Hematopoietic multipotent progenitor cell treated with erythropoietin and hydrocortisone succinate and interleukin-3 and kit ligand, for 17 days (in vitro differentiated cells): ENCODE results near the gene NAPG.
"Not testable (repeated sequence)": the region's sequence is repeated elsewhere in the genome, so short reads cannot be mapped to it uniquely, and the experiment has no call there.

Experiments
- DNase-seq: peaks from one replicate; pipeline ENCODE4 v3.0.0-alpha.2; 2015; ENCODE audit warnings: low spot score

Gene NAPG

GRCh38 chr18:10580215-10580614, 54.4 kb downstream of the NAPG start:
- DNase-seq, result no peak

GRCh38 chr18:10585260-10585659, 59.4 kb downstream of the NAPG start:
- no peak for DNase-seq

- DNase-seq, result no peak
Measured at GRCh38 chr18:10588975-10589374, 63.1 kb downstream of the NAPG start.

GRCh38 chr18:10590412-10590811, 64.6 kb downstream of the NAPG start:
- DNase-seq, result no peak

GRCh38 chr18:10591896-10592295, 66.1 kb downstream of the NAPG start:
- DNase-seq, result no peak

- DNase-seq, result not testable (repeated sequence)
Measured at GRCh38 chr18:10593366-10594022, 67.7 kb downstream of the NAPG start.

- DNase-seq, result not testable (repeated sequence)
Measured at GRCh38 chr18:10595917-10596316, 70.1 kb downstream of the NAPG start.

- DNase-seq, result not testable (repeated sequence)
Measured at GRCh38 chr18:10597695-10598094, 71.9 kb downstream of the NAPG start.

- not testable (repeated sequence) for DNase-seq
Measured at GRCh38 chr18:10600701-10601100, 74.9 kb downstream of the NAPG start.
